SK-N-SH treated with all-trans-retinoic acid at 6 μM for 48 hours (cell line): ENCODE data around the gene ATXN10.

Experiments
- ARNTL ChIP-seq: fragments of 450-650 bp; formaldehyde crosslinking; IDR thresholded peaks from 2 replicates; pipeline ENCODE4 v1.5.0; 2020; ENCODE audit warnings: low read depth, mild to moderate bottlenecking, moderate library complexity, borderline replicate concordance
- BACH2 ChIP-seq: fragments of 250-450 bp; sonication (Bioruptor Pico); IDR thresholded peaks from 2 replicates; pipeline ENCODE4 v1.9.0; 2021; ENCODE audit warnings: mild to moderate bottlenecking, borderline replicate concordance
- GLIS3 ChIP-seq: fragments of 250-450 bp; sonication (Bioruptor Pico); IDR thresholded peaks from 2 replicates; pipeline ENCODE4 v1.5.0; 2020; ENCODE audit warnings: mild to moderate bottlenecking, moderate library complexity
- PPARA ChIP-seq: fragments of 250-450 bp; sonication (Bioruptor Pico); IDR thresholded peaks from 2 replicates; pipeline ENCODE4 v1.5.0; 2020; ENCODE audit warnings: mild to moderate bottlenecking, borderline replicate concordance
- SNAI2 ChIP-seq: fragments of 250-450 bp; sonication (Bioruptor Pico); IDR thresholded peaks from 2 replicates; pipeline ENCODE4 v1.5.0; 2020; ENCODE audit warnings: mild to moderate bottlenecking, moderate library complexity
- ZFP3 ChIP-seq: fragments of 250-450 bp; sonication (Bioruptor Pico); IDR thresholded peaks from 2 replicates; pipeline ENCODE4 v1.5.0; 2020; ENCODE audit warnings: mild to moderate bottlenecking, moderate library complexity
- ZFP30 ChIP-seq: fragments of 450-650 bp; formaldehyde crosslinking; IDR thresholded peaks from 2 replicates; pipeline ENCODE4 v1.5.0; 2022; ENCODE audit warnings: mild to moderate bottlenecking, moderate library complexity
- ZNF565 ChIP-seq: fragments of 450-650 bp; formaldehyde crosslinking; conservative IDR thresholded peaks from 2 replicates; pipeline ENCODE4 v1.5.0; 2020; ENCODE audit warnings: low read depth, mild to moderate bottlenecking, moderate library complexity
- ZNF8 ChIP-seq: fragments of 450-650 bp; formaldehyde crosslinking; IDR thresholded peaks from 2 replicates; pipeline ENCODE4 v1.5.0; 2020; ENCODE audit warnings: mild to moderate bottlenecking, moderate library complexity
- TF ChIP-seq, protein P1 (sequence below): fragments of 250-450 bp; sonication (Bioruptor Pico); IDR thresholded peaks from 2 replicates; pipeline ENCODE4 v1.8.0; 2020; ENCODE audit warnings: mild to moderate bottlenecking, moderate library complexity, borderline replicate concordance
- TF ChIP-seq, protein P2 (sequence below): fragments of 250-450 bp; sonication (Bioruptor Pico); IDR thresholded peaks from 2 replicates; pipeline ENCODE4 v1.5.1; 2021; ENCODE audit warnings: mild to moderate bottlenecking, moderate library complexity
- TF ChIP-seq, protein P3 (sequence below): fragments of 250-450 bp; sonication (Bioruptor Pico); IDR thresholded peaks from 2 replicates; pipeline ENCODE4 v1.5.0; 2020; ENCODE audit warnings: mild to moderate bottlenecking, moderate library complexity

DNA sequence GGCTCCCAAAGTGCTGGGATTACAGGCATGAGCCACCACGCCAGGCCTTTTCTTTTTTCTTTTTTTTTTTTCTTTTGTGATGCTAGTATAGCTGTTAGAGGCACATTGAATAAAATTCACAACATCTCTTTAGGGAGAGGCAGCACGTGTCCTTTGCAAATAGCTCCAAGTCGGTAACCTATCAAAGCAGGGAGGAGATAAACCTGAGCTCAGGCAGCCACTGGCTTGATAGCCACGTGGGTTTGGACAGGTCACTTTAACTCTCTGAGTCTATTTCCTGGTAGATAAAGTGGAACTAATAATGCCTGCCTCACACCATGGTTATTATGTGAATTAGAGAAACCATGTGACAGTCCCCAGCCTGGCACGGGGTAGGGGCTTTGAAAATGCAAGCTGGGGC lies 43.1 kb upstream of the ATXN10 start:
- TF ChIP-seq, protein P1, sequence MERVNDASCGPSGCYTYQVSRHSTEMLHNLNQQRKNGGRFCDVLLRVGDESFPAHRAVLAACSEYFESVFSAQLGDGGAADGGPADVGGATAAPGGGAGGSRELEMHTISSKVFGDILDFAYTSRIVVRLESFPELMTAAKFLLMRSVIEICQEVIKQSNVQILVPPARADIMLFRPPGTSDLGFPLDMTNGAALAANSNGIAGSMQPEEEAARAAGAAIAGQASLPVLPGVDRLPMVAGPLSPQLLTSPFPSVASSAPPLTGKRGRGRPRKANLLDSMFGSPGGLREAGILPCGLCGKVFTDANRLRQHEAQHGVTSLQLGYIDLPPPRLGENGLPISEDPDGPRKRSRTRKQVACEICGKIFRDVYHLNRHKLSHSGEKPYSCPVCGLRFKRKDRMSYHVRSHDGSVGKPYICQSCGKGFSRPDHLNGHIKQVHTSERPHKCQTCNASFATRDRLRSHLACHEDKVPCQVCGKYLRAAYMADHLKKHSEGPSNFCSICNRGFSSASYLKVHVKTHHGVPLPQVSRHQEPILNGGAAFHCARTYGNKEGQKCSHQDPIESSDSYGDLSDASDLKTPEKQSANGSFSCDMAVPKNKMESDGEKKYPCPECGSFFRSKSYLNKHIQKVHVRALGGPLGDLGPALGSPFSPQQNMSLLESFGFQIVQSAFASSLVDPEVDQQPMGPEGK (CRISPR knock-in tag) = no peak
- TF ChIP-seq, protein P2, sequence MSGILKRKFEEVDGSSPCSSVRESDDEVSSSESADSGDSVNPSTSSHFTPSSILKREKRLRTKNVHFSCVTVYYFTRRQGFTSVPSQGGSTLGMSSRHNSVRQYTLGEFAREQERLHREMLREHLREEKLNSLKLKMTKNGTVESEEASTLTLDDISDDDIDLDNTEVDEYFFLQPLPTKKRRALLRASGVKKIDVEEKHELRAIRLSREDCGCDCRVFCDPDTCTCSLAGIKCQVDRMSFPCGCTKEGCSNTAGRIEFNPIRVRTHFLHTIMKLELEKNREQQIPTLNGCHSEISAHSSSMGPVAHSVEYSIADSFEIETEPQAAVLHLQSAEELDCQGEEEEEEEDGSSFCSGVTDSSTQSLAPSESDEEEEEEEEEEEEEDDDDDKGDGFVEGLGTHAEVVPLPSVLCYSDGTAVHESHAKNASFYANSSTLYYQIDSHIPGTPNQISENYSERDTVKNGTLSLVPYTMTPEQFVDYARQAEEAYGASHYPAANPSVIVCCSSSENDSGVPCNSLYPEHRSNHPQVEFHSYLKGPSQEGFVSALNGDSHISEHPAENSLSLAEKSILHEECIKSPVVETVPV = no peak
- TF ChIP-seq PPARA (CRISPR knock-in tag) (no peak), SNAI2 (CRISPR knock-in tag) (no peak), ARNTL (CRISPR knock-in tag) (no peak), ZNF565 (no peak), BACH2 (CRISPR knock-in tag) (no peak), ZNF8 (no peak), GLIS3 (no peak), ZFP30 (CRISPR knock-in tag) (no peak), ZFP3 (CRISPR knock-in tag) (no peak)
- TF ChIP-seq, protein P3, sequence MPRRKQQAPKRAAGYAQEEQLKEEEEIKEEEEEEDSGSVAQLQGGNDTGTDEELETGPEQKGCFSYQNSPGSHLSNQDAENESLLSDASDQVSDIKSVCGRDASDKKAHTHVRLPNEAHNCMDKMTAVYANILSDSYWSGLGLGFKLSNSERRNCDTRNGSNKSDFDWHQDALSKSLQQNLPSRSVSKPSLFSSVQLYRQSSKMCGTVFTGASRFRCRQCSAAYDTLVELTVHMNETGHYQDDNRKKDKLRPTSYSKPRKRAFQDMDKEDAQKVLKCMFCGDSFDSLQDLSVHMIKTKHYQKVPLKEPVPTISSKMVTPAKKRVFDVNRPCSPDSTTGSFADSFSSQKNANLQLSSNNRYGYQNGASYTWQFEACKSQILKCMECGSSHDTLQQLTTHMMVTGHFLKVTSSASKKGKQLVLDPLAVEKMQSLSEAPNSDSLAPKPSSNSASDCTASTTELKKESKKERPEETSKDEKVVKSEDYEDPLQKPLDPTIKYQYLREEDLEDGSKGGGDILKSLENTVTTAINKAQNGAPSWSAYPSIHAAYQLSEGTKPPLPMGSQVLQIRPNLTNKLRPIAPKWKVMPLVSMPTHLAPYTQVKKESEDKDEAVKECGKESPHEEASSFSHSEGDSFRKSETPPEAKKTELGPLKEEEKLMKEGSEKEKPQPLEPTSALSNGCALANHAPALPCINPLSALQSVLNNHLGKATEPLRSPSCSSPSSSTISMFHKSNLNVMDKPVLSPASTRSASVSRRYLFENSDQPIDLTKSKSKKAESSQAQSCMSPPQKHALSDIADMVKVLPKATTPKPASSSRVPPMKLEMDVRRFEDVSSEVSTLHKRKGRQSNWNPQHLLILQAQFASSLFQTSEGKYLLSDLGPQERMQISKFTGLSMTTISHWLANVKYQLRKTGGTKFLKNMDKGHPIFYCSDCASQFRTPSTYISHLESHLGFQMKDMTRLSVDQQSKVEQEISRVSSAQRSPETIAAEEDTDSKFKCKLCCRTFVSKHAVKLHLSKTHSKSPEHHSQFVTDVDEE (CRISPR knock-in tag) = no peak
